ENCODE data around the gene TNFSF15.
"Not testable (repeated sequence)": the region's sequence is repeated elsewhere in the genome, so short reads cannot be mapped to it uniquely, and the experiment has no call there.

- not testable (repeated sequence) for TF ChIP-seq EP300, POLR2AphosphoS5, CTCF (IDR thresholded peaks at IDR 0.05)
Observed at GRCh38 chr9:114741521-114741920, 64.3 kb downstream of the TNFSF15 start.
